ENCODE results near the gene SERPINF2.
"Not testable (repeated sequence)": the region's sequence is repeated elsewhere in the genome, so short reads cannot be mapped to it uniquely, and the experiment has no call there.

Gene SERPINF2

GRCh38 chr17:1707107-1707506 is 35.6 kb upstream of the SERPINF2 start:
- DNase-seq (ENCODE audit: extremely low spot score), result no peak
- ChIA-PET CTCF (interaction anchor here (1.2 kb wide), 1 partner anchor 10 kb away, joined by 4 read pairs; no protein-coding TSS in a partner anchor), POLR2A (no interaction called here)
- no peak for TF ChIP-seq CTCF (IDR thresholded peaks at IDR 0.05; ENCODE audit: control extremely low read depth, extremely low read depth, low read depth, missing control alignments)

- POLR2A ChIA-PET; DNase-seq (ENCODE audit: extremely low spot score); CTCF ChIA-PET: not testable (repeated sequence)
These were observed 33.8 kb upstream of the SERPINF2 start for GRCh38 chr17:1708791-1709346.

GRCh38 chr17:1709403-1709951 is 33.2 kb upstream of the SERPINF2 start:
- ChIA-PET POLR2A (no interaction called here), CTCF (no interaction called here)
- no peak for DNase-seq (ENCODE audit: extremely low spot score)
- TF ChIP-seq CTCF (IDR thresholded peaks at IDR 0.05; ENCODE audit: control extremely low read depth, extremely low read depth, low read depth, missing control alignments), result no peak

GRCh38 chr17:1709971-1710806 is 32.5 kb upstream of the SERPINF2 start, which contains the start of gene TLCD2:
Gene TLCD2, minus strand, starts transcription at chr17:1710377. Its CDS starts 135 bp downstream, at chr17:1710242.
- CTCF ChIA-PET, result no interaction called here
- POLR2A ChIA-PET, result interaction anchor here (0.5 kb wide), 1 partner anchor 465 kb away, joined by 6 read pairs; no protein-coding TSS in a partner anchor
- DNase-seq (ENCODE audit: extremely low spot score), result no peak
- TF ChIP-seq CTCF (IDR thresholded peaks at IDR 0.05; ENCODE audit: control extremely low read depth, extremely low read depth, low read depth, missing control alignments), result no peak

DNA sequence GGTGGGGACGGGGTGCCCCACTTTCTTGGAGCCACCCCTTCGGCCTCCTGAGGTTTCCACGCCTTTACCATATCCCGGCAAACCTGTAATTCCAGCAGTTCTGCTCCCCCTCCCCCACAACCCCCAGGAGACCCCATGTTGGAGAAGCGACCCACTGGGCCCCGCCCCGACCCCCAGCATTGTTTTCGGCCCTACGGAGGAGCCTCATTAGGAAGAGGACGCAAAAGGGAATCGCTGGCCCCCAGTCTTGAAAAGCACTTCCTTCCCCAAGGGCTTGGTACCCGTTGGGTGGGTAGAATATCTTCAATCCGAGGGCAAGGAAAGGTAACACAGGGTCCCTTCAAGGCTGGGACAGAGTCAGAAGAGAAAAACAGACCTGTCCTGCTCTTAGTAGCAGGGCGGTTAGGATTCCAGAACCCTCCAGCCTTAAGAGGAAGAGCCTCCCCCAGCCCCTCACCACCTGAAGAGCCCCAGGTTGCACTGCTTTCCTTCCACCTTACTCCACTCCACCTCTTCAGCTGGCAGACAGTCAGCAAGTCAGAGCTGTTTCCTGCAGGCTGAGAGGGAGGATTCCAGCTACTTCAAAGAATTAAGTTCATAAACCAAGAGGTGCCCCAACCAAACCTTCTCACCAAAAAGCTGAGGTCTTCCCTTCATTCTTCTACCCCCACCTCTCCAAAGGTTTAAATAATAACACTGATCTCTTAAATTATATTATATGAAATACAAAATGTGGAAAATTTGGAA is 31.7 kb upstream of the SERPINF2 start:
- CTCF ChIA-PET, result interaction anchor here (0.6 kb wide), 1 partner anchor 11 kb away, joined by 3 read pairs; no protein-coding TSS in a partner anchor
- POLR2A ChIA-PET, result interaction anchor here (0.5 kb wide), 1 partner anchor 465 kb away, joined by 6 read pairs; no protein-coding TSS in a partner anchor
- no peak for TF ChIP-seq CTCF (IDR thresholded peaks at IDR 0.05; ENCODE audit: control extremely low read depth, extremely low read depth, low read depth, missing control alignments)
- no peak for DNase-seq (ENCODE audit: extremely low spot score)

DNA sequence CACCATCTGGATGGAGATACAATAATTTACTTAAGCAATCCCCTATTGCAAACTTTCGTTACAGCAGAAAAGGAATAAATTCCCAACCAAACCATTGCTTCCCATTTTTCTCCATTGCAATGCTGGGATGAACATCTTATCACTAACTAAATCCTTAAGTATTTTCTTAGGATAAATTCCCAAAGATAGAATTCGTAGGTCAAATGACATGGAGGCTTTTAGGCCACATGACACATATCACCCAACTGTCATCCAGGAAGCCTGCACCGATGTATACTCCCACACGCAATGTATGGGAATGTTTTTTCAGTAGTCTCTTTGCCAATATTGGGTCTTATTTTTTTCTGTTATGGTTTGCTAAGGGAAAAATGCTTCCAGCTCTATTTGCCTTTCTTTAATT is 30.9 kb upstream of the SERPINF2 start:
- TF ChIP-seq CTCF (IDR thresholded peaks at IDR 0.05; ENCODE audit: control extremely low read depth, extremely low read depth, low read depth, missing control alignments), result no peak
- CTCF ChIA-PET, result interaction anchor here (0.6 kb wide), 1 partner anchor 12 kb away, joined by 3 read pairs; no protein-coding TSS in a partner anchor
- POLR2A ChIA-PET, result no interaction called here
- no peak for DNase-seq (ENCODE audit: extremely low spot score)
